Loucy (cell line): ENCODE data around the gene CAMTA1.

Experiments used
- H2AFZ ChIP-seq: fragments of 200-600 bp; sonication (generic); 2 replicates; pipeline ENCODE4 v1.6.0; 2016; ENCODE audit warnings: antibody characterized with exemption, mild to moderate bottlenecking, low read length, moderate library complexity
- H3F3A ChIP-seq: fragments of 200-600 bp; 2 replicates; pipeline ENCODE4 v1.6.0; 2016; ENCODE audit warnings: antibody characterized with exemption, low read depth, mild to moderate bottlenecking
- H3K27me3 ChIP-seq: fragments of 200-600 bp; sonication (generic); 2 replicates; pipeline ENCODE4 v1.6.1; 2014; ENCODE audit warnings: low read length, mild to moderate bottlenecking; ENCODE audit not compliant: insufficient read depth, poor library complexity, severe bottlenecking
- H3K36me3 ChIP-seq: fragments of 200-600 bp; sonication (generic); 2 replicates; pipeline ENCODE4 v1.6.1; 2016; ENCODE audit warnings: low read length; ENCODE audit not compliant: insufficient read depth
- H3K4me1 ChIP-seq: fragments of 200-600 bp; sonication (generic); 2 replicates; pipeline ENCODE4 v1.5.1; 2014; ENCODE audit warnings: low read length, mild to moderate bottlenecking; ENCODE audit not compliant: insufficient read depth, poor library complexity, severe bottlenecking
- H3K4me2 ChIP-seq: fragments of 200-600 bp; sonication (generic); 2 replicates; pipeline ENCODE4 v1.6.0; 2014; ENCODE audit warnings: antibody characterized with exemption, low read length, low read depth, mild to moderate bottlenecking; ENCODE audit not compliant: poor library complexity, severe bottlenecking
- H3K4me3 ChIP-seq: fragments of 200-600 bp; sonication (generic); 2 replicates; pipeline ENCODE4 v1.5.1; 2014; ENCODE audit warnings: low read length, mild to moderate bottlenecking, mixed read lengths; ENCODE audit not compliant: poor library complexity, severe bottlenecking
- H3K79me2 ChIP-seq: fragments of 200-600 bp; sonication (generic); 2 replicates; pipeline ENCODE4 v1.6.1; 2014; ENCODE audit warnings: low read length; ENCODE audit not compliant: insufficient read depth
- H3K9ac ChIP-seq: fragments of 200-600 bp; sonication (generic); 2 replicates; pipeline ENCODE4 v1.6.0; 2014; ENCODE audit warnings: mild to moderate bottlenecking, low read depth, low read length, moderate library complexity; ENCODE audit not compliant: poor library complexity, severe bottlenecking
- H3K9me2 ChIP-seq: fragments of 200-600 bp; sonication (generic); replicated peaks from 2 replicates; pipeline ENCODE4 v1.6.1; 2016; ENCODE audit warnings: low read depth, low read length, mixed read lengths
- H3K9me3 ChIP-seq: fragments of 200-600 bp; sonication (generic); 2 replicates; pipeline ENCODE4 v1.6.1; 2014; ENCODE audit warnings: mild to moderate bottlenecking, antibody characterized with exemption, low read length, low read depth; ENCODE audit not compliant: insufficient read depth
- H4K20me1 ChIP-seq: fragments of 200-600 bp; sonication (generic); 2 replicates; pipeline ENCODE4 v1.6.0; 2014; ENCODE audit warnings: antibody characterized with exemption, low read length, mild to moderate bottlenecking; ENCODE audit not compliant: insufficient read depth, poor library complexity, severe bottlenecking
- CTCF ChIP-seq: fragments of 200-600 bp; sonication (generic); conservative IDR thresholded peaks from 2 replicates; pipeline ENCODE4 v1.5.1; 2014; ENCODE audit warnings: mild to moderate bottlenecking, antibody characterized with exemption, low read length
- EZH2phosphoT487 ChIP-seq: fragments of 200-600 bp; IDR thresholded peaks from 2 replicates; pipeline ENCODE4 v1.6.1; 2018; ENCODE audit warnings: antibody characterized with exemption, mild to moderate bottlenecking, moderate library complexity, borderline replicate concordance

The CAMTA1 gene

GRCh38 chr1:7430691-7431090 lies 645.4 kb downstream of the CAMTA1 start:
- no peaks in the 10 kb centered on the region for H3K4me1 ChIP-seq
- no peak overlapping the region for H3K4me2 ChIP-seq
- H3K27me3 ChIP-seq: no peaks in the 10 kb centered on the region
- no peak overlapping the region for H3K9ac ChIP-seq
- no peak overlapping the region for H2AFZ ChIP-seq
- no peaks in the 10 kb centered on the region for H4K20me1 ChIP-seq
- no peak overlapping the region for H3K4me3 ChIP-seq
- H3K79me2 ChIP-seq: no peaks in the 10 kb centered on the region
- no peaks in the 10 kb centered on the region for H3K9me2 ChIP-seq
- no peaks in the 10 kb centered on the region; the same call in 1 of the 2 replicates for H3K9me3 ChIP-seq
- no peaks in the 10 kb centered on the region for H3F3A ChIP-seq
- no peak for TF ChIP-seq EZH2phosphoT487
- no peak for TF ChIP-seq CTCF
- H3K36me3 ChIP-seq: no peaks in the 10 kb centered on the region

DNA sequence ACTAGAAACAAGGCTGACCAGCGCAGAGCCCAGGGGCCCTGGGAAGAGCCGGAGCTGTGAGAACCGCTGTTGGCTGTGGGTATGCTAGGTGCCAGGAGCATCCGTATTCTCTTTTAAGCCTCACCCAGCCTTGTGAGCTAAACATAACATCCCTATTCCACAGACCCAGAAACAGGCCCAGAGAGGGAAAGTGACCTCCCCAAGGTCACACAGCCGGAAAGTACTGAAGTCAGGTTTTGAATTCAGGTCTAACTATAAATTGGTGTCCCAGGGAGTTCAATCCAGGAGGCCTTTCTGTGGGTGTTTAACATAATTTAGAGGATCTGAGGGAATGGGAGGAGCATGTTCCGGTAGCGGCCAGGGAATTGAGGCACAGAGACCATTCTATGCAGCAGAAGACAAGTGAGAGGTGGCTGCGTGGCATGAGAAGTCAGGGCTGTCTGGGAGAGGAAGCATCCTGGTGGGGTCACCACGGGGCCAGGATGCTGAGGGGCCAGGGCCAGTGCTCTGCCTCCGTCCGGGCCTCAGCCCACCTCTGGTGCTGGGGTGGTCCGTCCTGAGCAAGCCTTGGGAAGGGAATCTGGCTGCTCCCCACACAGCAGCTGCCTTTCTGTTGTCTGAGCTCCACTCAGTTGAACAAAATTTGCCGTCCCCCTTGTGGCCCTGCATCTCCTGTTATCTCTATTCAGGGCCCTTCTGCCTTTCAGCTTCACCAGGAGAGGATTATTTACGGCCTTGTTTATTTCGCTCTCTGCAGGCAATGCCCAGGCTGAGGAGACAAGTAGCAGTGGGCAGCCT lies 647.0 kb downstream of the CAMTA1 start:
- H3K79me2 ChIP-seq: no peaks in the 10 kb centered on the region
- no peaks in the 10 kb centered on the region; the same call in 1 of the 2 replicates for H3K9me3 ChIP-seq
- no peak for TF ChIP-seq EZH2phosphoT487
- TF ChIP-seq CTCF: no peak
- no peaks in the 10 kb centered on the region for H3K36me3 ChIP-seq
- no peaks in the 10 kb centered on the region for H3K9me2 ChIP-seq
- no peak overlapping the region for H2AFZ ChIP-seq
- H3K4me3 ChIP-seq: no peak overlapping the region
- H3K4me1 ChIP-seq: no peaks in the 10 kb centered on the region
- no peaks in the 10 kb centered on the region for H3K27me3 ChIP-seq
- no peak overlapping the region for H3K4me2 ChIP-seq
- no peaks in the 10 kb centered on the region for H4K20me1 ChIP-seq
- no peak overlapping the region for H3K9ac ChIP-seq
- no peaks in the 10 kb centered on the region for H3F3A ChIP-seq

GRCh38 chr1:7432900-7433380 lies 647.7 kb downstream of the CAMTA1 start:
- Histone ChIP-seq H3K27me3 (no peaks in the 10 kb centered on the region), H3K79me2 (no peaks in the 10 kb centered on the region), H3K9ac (no peak overlapping the region), H3F3A (no peaks in the 10 kb centered on the region), H3K4me2 (no peak overlapping the region), H2AFZ (no peak overlapping the region), H3K9me2 (no peaks in the 10 kb centered on the region), H4K20me1 (no peaks in the 10 kb centered on the region), H3K4me1 (no peaks in the 10 kb centered on the region), H3K4me3 (no peak overlapping the region), H3K36me3 (no peaks in the 10 kb centered on the region), H3K9me3 (no peaks in the 10 kb centered on the region; the same call in 1 of the 2 replicates)
- no peak for TF ChIP-seq EZH2phosphoT487
- TF ChIP-seq CTCF: no peak
